Esophagus muscularis mucosa (tissue), 4 donors: Measurements from ENCODE around the gene HMGB2. TPM values are rescaled to one million over a fixed set of nuclear protein-coding genes. Genes with fewer than 3 reads are reported as not detected.

Source experiments
- DNase-seq: peaks from one replicate; pipeline ENCODE4 v3.0.0-alpha.2; 2017; ENCODE audit errors: extremely low spot score
- H3K27ac ChIP-seq, 4 donors: fragments of 200-600 bp; sonication (generic); replicated peaks in 1 of 4; 1 replicate in 3 of 4; 2 replicates in 1 of 4; pipeline ENCODE4 v1.5.1; 2016 to 2019; ENCODE audit warnings: mild to moderate bottlenecking in 1 of 4
- H3K27me3 ChIP-seq, 4 donors: fragments of 200-600 bp; sonication (generic); one replicate each; pipeline versions ENCODE4 v1.5.1 to v1.6.0; 2016 to 2019
- H3K36me3 ChIP-seq, 4 donors: fragments of 200-600 bp; sonication (generic); one replicate each; pipeline ENCODE4 v1.5.1; 2016 to 2019
- H3K4me1 ChIP-seq, 4 donors: fragments of 200-600 bp; sonication (generic); one replicate each; pipeline ENCODE4 v1.5.1; 2016 to 2019
- H3K4me3 ChIP-seq, 4 donors: fragments of 200-600 bp; sonication (generic); 1 replicate in 2 of 4; 2 replicates in 2 of 4; pipeline ENCODE4 v1.5.1; 2016 to 2019; ENCODE audit warnings: mild to moderate bottlenecking in 4 of 4, moderate library complexity in 1 of 4
- H3K9me3 ChIP-seq, 4 donors: fragments of 200-600 bp; sonication (generic); 1 replicate in 3 of 4; 2 replicates in 1 of 4; pipeline ENCODE4 v1.5.1; 2016 to 2019
- EP300 ChIP-seq: sonication (generic); formaldehyde crosslinking; IDR thresholded peaks from one replicate; pipeline ENCODE4 v1.6.1; 2017; ENCODE audit warnings: antibody characterized with exemption
- POLR2A ChIP-seq: fragments of 450-650 bp; IDR thresholded peaks from one replicate; pipeline ENCODE4 v1.6.1; 2017; ENCODE audit warnings: antibody characterized with exemption, moderate library complexity, mild to moderate bottlenecking, low read depth
- POLR2AphosphoS5 ChIP-seq, 2 donors: sonication (generic); formaldehyde crosslinking; IDR thresholded peaks; one replicate each; pipeline ENCODE4 v1.6.1; 2017; ENCODE audit warnings: antibody characterized with exemption in 2 of 2
- WGBS: methylation state at CpG from one replicate; pipeline ENCODE4 v1.1.5; 2018; 5-methylcytosine and 5-hydroxymethylcytosine counted together
- intact Hi-C: fragments of 100-400 bp; cut with DNase I; formaldehyde crosslinking; loops from one replicate; pipeline ENCODE4 v1.15.1; 2023
- total RNA-seq, 4 donors: library from RNA; depleted of rRNA; stranded (reverse); fragments of >200 nt; gene quantifications; one replicate each; pipeline versions ENCODE4 v1.1.0 to v1.2.1, GENCODE V29; 2016
- TF ChIP-seq, protein P1 (sequence below), 3 experiments: fragments of 200-600 bp in 2 of 3; fragments of 450-650 bp in 1 of 3; sonication (generic) in 2 of 3; IDR thresholded peaks; one replicate each; pipeline ENCODE4 v1.5.1; 2017 to 2019; ENCODE audit warnings: antibody characterized with exemption in 3 of 3, mild to moderate bottlenecking in 2 of 3, moderate library complexity in 1 of 3

The HMGB2 gene
- total RNA-seq, 4 donors from 2014 or later, result 35.7 to 69.7 (median 46.2) TPM

DNA sequence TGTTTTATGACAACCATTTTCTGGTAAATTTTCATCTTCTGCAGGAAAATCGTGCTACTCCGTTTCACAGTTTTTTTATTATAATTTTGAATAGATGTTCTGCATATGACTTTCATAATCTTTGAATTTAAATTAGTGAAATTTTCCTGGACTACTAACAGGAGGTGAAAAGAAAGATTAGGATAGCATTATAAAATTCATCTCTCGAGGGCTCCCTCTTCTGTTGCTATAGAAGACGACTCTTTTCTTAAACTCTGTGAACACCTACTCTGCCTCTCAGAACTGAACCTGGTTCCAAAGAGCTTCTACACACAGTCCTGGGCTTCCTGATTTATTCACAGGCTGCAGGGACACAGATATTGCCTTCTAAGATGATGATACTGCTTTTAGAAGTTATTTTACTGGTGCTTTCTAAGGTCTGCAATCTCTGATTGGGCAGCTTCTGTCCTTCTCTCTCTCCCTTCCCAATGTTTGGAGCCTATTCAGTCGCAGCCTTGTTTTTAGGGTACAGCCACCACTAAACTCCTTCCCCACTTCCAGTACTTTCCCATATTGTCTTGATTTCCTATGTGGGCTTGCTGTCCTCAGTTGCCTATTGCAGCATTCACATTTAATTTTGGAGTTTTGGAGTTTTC is 26.5 kb upstream of the HMGB2 start:
- Histone ChIP-seq H3K4me1 (peaks cover 0 to 4% (median 2%) of the 10 kb centered on the region in 4 donors), H3K36me3 (no peaks in the 10 kb centered on the region), H3K27ac (no peak overlapping the region), H3K27me3 (no peaks in the 10 kb centered on the region), H3K9me3 (no peaks in the 10 kb centered on the region), H3K4me3 (no peak overlapping the region)
- TF ChIP-seq, protein P1, sequence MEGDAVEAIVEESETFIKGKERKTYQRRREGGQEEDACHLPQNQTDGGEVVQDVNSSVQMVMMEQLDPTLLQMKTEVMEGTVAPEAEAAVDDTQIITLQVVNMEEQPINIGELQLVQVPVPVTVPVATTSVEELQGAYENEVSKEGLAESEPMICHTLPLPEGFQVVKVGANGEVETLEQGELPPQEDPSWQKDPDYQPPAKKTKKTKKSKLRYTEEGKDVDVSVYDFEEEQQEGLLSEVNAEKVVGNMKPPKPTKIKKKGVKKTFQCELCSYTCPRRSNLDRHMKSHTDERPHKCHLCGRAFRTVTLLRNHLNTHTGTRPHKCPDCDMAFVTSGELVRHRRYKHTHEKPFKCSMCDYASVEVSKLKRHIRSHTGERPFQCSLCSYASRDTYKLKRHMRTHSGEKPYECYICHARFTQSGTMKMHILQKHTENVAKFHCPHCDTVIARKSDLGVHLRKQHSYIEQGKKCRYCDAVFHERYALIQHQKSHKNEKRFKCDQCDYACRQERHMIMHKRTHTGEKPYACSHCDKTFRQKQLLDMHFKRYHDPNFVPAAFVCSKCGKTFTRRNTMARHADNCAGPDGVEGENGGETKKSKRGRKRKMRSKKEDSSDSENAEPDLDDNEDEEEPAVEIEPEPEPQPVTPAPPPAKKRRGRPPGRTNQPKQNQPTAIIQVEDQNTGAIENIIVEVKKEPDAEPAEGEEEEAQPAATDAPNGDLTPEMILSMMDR (IDR thresholded peaks at IDR 0.05), result peak; percentile 12 to 40 (median 16)
- TF ChIP-seq EP300, result no peak
- no peak for DNase-seq
- intact Hi-C loops, result no loop called here
- 57% methylated on average over 5 of the region's 5 CpGs for WGBS

DNA sequence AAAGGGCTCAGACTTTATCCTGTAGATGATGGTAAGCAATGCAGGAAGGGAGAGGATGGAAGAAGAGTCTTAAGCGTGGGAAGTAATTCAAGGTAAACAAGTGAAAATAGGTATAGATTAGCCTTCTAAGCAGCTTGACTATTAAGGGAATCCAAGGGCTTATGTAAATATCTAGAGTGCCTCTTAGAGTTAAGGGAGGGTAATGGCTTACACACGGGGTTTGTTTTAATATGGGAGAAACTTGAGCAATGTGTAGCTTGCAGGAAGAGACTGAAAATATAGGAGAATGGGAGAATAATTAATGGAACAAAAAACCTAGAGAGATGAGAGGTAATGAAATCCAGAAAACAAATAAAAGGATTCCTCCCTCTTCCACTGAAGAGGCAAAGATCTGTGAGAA is 23.8 kb upstream of the HMGB2 start:
- H3K27me3 ChIP-seq, result no peaks in the 10 kb centered on the region
- no peaks in the 10 kb centered on the region for H3K9me3 ChIP-seq
- no peak overlapping the region for H3K4me3 ChIP-seq
- 89% methylated on average over 2 of the region's 2 CpGs for WGBS
- intact Hi-C loops, result no loop called here
- DNase-seq, result no peak
- H3K36me3 ChIP-seq, result no peaks in the 10 kb centered on the region
- H3K4me1 ChIP-seq, result no peaks in the 10 kb centered on the region
- H3K27ac ChIP-seq, result no peak overlapping the region
- no peak for TF ChIP-seq POLR2A
- TF ChIP-seq, protein P1 (IDR thresholded peaks at IDR 0.05), result no peak
- TF ChIP-seq EP300, result no peak
- no peak for TF ChIP-seq POLR2AphosphoS5 (IDR thresholded peaks at IDR 0.05)

DNA sequence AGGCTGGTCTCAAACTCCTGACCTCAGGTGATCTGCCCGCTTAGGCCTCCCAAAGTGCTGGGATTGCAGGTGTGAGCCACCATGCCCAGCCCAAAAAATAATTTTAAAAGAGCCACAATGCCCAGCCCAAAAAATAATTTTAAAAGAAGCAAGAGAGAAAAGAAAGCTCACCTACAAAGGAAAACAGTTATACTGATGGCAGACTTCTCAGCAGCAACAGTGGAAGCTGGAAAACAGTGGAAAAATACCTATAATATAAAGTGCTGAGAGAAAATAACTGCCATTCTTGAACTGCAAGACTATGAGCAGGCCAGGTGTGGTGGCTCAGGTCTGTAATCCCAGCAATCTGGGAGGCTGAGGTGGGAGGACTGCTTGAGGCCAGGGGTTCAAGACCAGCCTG is 13.3 kb upstream of the HMGB2 start:
- no peak overlapping the region for H3K27ac ChIP-seq
- no peaks in the 10 kb centered on the region for H3K9me3 ChIP-seq
- no peak for DNase-seq
- TF ChIP-seq POLR2AphosphoS5 (IDR thresholded peaks at IDR 0.05) (no peak), POLR2A (no peak), EP300 (no peak)
- TF ChIP-seq, protein P1 (IDR thresholded peaks at IDR 0.05), result no peak
- no peaks in the 10 kb centered on the region for H3K4me1 ChIP-seq
- H3K4me3 ChIP-seq, result no peak overlapping the region
- intact Hi-C loops, result no loop called here
- WGBS, result 100% methylated on average over 1 of the region's 1 CpG
- no peaks in the 10 kb centered on the region for H3K36me3 ChIP-seq
- H3K27me3 ChIP-seq, result no peaks in the 10 kb centered on the region

DNA sequence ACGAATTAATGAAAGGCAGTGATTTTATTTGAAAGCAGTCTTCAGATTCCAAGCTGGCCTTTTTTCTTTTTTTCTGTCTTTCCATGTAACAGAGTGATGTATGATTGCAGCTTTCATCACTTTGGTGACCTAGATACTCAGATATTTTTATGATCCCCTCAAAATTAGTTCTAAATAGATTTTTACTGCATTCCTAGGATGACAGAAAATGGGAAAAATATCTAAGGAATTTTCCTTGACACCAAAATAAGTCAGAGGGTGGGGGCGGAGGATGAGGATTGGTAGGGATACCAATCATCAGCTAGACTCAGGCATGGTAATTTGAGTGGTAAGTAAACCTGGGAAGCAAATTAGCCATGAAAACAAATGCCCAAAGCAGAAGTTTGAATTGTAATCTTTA is 11.9 kb upstream of the HMGB2 start:
- DNase-seq, result no peak
- Histone ChIP-seq H3K9me3 (no peaks in the 10 kb centered on the region), H3K27ac (no peak overlapping the region), H3K4me1 (no peaks in the 10 kb centered on the region), H3K36me3 (no peaks in the 10 kb centered on the region), H3K4me3 (no peak overlapping the region), H3K27me3 (no peaks in the 10 kb centered on the region)
- intact Hi-C loops, result no loop called here
- WGBS, result 83% methylated on average over 2 of the region's 2 CpGs
- TF ChIP-seq POLR2AphosphoS5 (IDR thresholded peaks at IDR 0.05), result no peak
- no peak for TF ChIP-seq EP300
- TF ChIP-seq, protein P1 (IDR thresholded peaks at IDR 0.05), result no peak
- TF ChIP-seq POLR2A, result no peak

DNA sequence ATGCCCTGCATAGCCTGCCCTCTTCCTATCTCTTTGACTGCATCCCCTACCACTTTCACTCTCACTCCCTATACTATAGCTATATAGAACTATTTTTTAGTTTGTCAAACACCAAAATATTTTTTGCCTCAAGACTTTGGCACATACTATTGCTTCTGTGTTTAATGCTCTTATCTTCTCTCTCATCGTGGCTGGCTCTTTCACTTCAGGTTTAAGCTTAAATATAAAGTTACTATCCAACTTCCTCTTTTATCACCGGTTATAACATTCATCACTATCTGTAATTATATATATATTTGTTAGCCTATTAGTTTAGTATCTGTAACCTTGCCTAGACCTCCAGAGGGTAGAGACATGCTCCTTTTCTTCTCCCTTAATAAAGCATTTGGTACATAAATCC is 11.5 kb upstream of the HMGB2 start:
- 80% methylated on average over 2 of the region's 2 CpGs for WGBS
- no peaks in the 10 kb centered on the region for H3K4me1 ChIP-seq
- H3K27ac ChIP-seq, result no peak overlapping the region
- TF ChIP-seq, protein P1 (IDR thresholded peaks at IDR 0.05), result no peak
- TF ChIP-seq POLR2A (no peak), EP300 (no peak), POLR2AphosphoS5 (IDR thresholded peaks at IDR 0.05) (no peak)
- no peaks in the 10 kb centered on the region for H3K9me3 ChIP-seq
- no peaks in the 10 kb centered on the region for H3K36me3 ChIP-seq
- intact Hi-C loops, result no loop called here
- H3K27me3 ChIP-seq, result no peaks in the 10 kb centered on the region
- no peak for DNase-seq
- H3K4me3 ChIP-seq, result no peak overlapping the region
